Measurements from ENCODE around the gene PDS5A. TPM values are rescaled to one million over a fixed set of nuclear protein-coding genes. Genes with fewer than 3 reads are reported as not detected.
"Not testable (repeated sequence)": the region's sequence is repeated elsewhere in the genome, so short reads cannot be mapped to it uniquely, and the experiment has no call there.

PDS5A gene
- polyA plus RNA-seq, 3 donors, result 14.2 to 19.4 (median 17.7) TPM

GRCh38 chr4:39814403-39815185, 163.1 kb downstream of the PDS5A start:
- peaks cover 3 to 14% (median 4%) of the 10 kb centered on the region in 7 donors for H3K9me3 Mint-ChIP-seq
- H3K27ac Mint-ChIP-seq, result peak overlapping the region in 3 of 7 donors; percentile 11 to 35 (median 32)
- H3K27me3 Mint-ChIP-seq (ENCODE audit: low read depth in 3 of 3), result peaks cover 0 to 2% (median 0%) of the 10 kb centered on the region in 3 donors
- DNase-seq, result no peak
- no peak overlapping the region for H3K27ac ChIP-seq (ENCODE audit: low read depth in 1 of 2, low read length in 2 of 2)
- no peaks in the 10 kb centered on the region for H3K4me1 ChIP-seq (ENCODE audit: control insufficient read depth in 1 of 2, insufficient read depth in 2 of 2, low read length in 2 of 2)
- TF ChIP-seq CTCF (IDR thresholded peaks at IDR 0.05), result no peak
- H3K27me3 ChIP-seq (ENCODE audit: control insufficient read depth in 2 of 2, insufficient read depth in 2 of 2, low read length in 2 of 2), result no peaks in the 10 kb centered on the region
- no peak overlapping the region for H2AFZ ChIP-seq (ENCODE audit: insufficient read depth, low read depth, low read length, poor library complexity, severe bottlenecking)
- no peaks in the 10 kb centered on the region for H3K79me2 ChIP-seq (ENCODE audit: insufficient read depth, low read length)
- H3K36me3 ChIP-seq (replicated peaks in 1 of 2; ENCODE audit: control insufficient read depth in 1 of 2, insufficient read depth in 2 of 2, low read length in 2 of 2), result no peaks in the 10 kb centered on the region
- H3K4me3 ChIP-seq (replicated peaks in 1 of 3; ENCODE audit: low read depth in 2 of 3, low read length in 3 of 3), result no peak overlapping the region
- H3K9ac ChIP-seq (ENCODE audit: insufficient read depth, low read length, poor library complexity, severe bottlenecking), result no peak overlapping the region
- no peaks in the 10 kb centered on the region for H3K4me1 Mint-ChIP-seq
- H3K36me3 Mint-ChIP-seq, result no peaks in the 10 kb centered on the region
- no peak overlapping the region for H3K4me2 ChIP-seq (replicated peaks; ENCODE audit: extremely low read depth, low read length, poor library complexity, severe bottlenecking)
- no peaks in the 10 kb centered on the region for H4K20me1 ChIP-seq (ENCODE audit: insufficient read depth, low read length)
- H3K4me3 Mint-ChIP-seq, result no peak overlapping the region
- intact Hi-C loops (cut with micrococcal nuclease), result no loop called here
- peaks cover 0 to 5% of the 10 kb centered on the region in 2 donors for H3K9me3 ChIP-seq (replicated peaks in 1 of 2; ENCODE audit: control insufficient read depth in 1 of 2, insufficient read depth in 1 of 2, low read length in 2 of 2)
- 98% methylated on average over 5 of the region's 7 CpGs for WGBS (ENCODE audit: insufficient coverage)

- H3K79me2 ChIP-seq (ENCODE audit: insufficient read depth, low read length); H3K27me3 Mint-ChIP-seq (ENCODE audit: low read depth in 3 of 3); H3K4me2 ChIP-seq (replicated peaks; ENCODE audit: extremely low read depth, low read length, poor library complexity, severe bottlenecking); H3K4me3 Mint-ChIP-seq; H3K27ac ChIP-seq (ENCODE audit: low read depth in 1 of 2, low read length in 2 of 2); H4K20me1 ChIP-seq (ENCODE audit: insufficient read depth, low read length); H3K27me3 ChIP-seq (ENCODE audit: control insufficient read depth in 2 of 2, insufficient read depth in 2 of 2, low read length in 2 of 2); H3K36me3 ChIP-seq (replicated peaks in 1 of 2; ENCODE audit: control insufficient read depth in 1 of 2, insufficient read depth in 2 of 2, low read length in 2 of 2); H3K9ac ChIP-seq (ENCODE audit: insufficient read depth, low read length, poor library complexity, severe bottlenecking); H3K4me1 ChIP-seq (ENCODE audit: control insufficient read depth in 1 of 2, insufficient read depth in 2 of 2, low read length in 2 of 2); H3K4me1 Mint-ChIP-seq; H3K27ac Mint-ChIP-seq; intact Hi-C loops (cut with micrococcal nuclease); H2AFZ ChIP-seq (ENCODE audit: insufficient read depth, low read depth, low read length, poor library complexity, severe bottlenecking); DNase-seq; H3K36me3 Mint-ChIP-seq; H3K9me3 ChIP-seq (replicated peaks in 1 of 2; ENCODE audit: control insufficient read depth in 1 of 2, insufficient read depth in 1 of 2, low read length in 2 of 2); H3K4me3 ChIP-seq (replicated peaks in 1 of 3; ENCODE audit: low read depth in 2 of 3, low read length in 3 of 3): not testable (repeated sequence)
- H3K9me3 Mint-ChIP-seq, result peaks cover 4 to 17% (median 9%) of the 10 kb centered on the region in 7 donors
- WGBS (ENCODE audit: insufficient coverage), result no CpG with 5 or more reads among the region's 2 CpGs
Measured at GRCh38 chr4:39813761-39814160, 163.9 kb downstream of the PDS5A start.

- H3K27ac ChIP-seq (ENCODE audit: low read depth in 1 of 2, low read length in 2 of 2); H3K4me1 Mint-ChIP-seq; H3K4me1 ChIP-seq (ENCODE audit: control insufficient read depth in 1 of 2, insufficient read depth in 2 of 2, low read length in 2 of 2); H3K9ac ChIP-seq (ENCODE audit: insufficient read depth, low read length, poor library complexity, severe bottlenecking); DNase-seq; H3K27me3 Mint-ChIP-seq (ENCODE audit: low read depth in 3 of 3); H3K27ac Mint-ChIP-seq; H3K36me3 ChIP-seq (replicated peaks in 1 of 2; ENCODE audit: control insufficient read depth in 1 of 2, insufficient read depth in 2 of 2, low read length in 2 of 2); H2AFZ ChIP-seq (ENCODE audit: insufficient read depth, low read depth, low read length, poor library complexity, severe bottlenecking); H3K4me3 ChIP-seq (replicated peaks in 1 of 3; ENCODE audit: low read depth in 2 of 3, low read length in 3 of 3); H3K27me3 ChIP-seq (ENCODE audit: control insufficient read depth in 2 of 2, insufficient read depth in 2 of 2, low read length in 2 of 2); H3K4me2 ChIP-seq (replicated peaks; ENCODE audit: extremely low read depth, low read length, poor library complexity, severe bottlenecking); H3K79me2 ChIP-seq (ENCODE audit: insufficient read depth, low read length); H4K20me1 ChIP-seq (ENCODE audit: insufficient read depth, low read length); H3K36me3 Mint-ChIP-seq; intact Hi-C loops (cut with micrococcal nuclease); H3K4me3 Mint-ChIP-seq; H3K9me3 ChIP-seq (replicated peaks in 1 of 2; ENCODE audit: control insufficient read depth in 1 of 2, insufficient read depth in 1 of 2, low read length in 2 of 2): not testable (repeated sequence)
- WGBS (ENCODE audit: insufficient coverage), result 0% methylated on average over 1 of the region's 1 CpG
- H3K9me3 Mint-ChIP-seq, result peaks cover 4 to 17% (median 9%) of the 10 kb centered on the region in 7 donors
Measured at GRCh38 chr4:39813033-39813432, 164.7 kb downstream of the PDS5A start.
